Measurements from ENCODE around the gene CCDC60. TPM values are rescaled to one million over a fixed set of nuclear protein-coding genes. Genes with fewer than 3 reads are reported as not detected.

The CCDC60 gene
- total RNA-seq, 1 donor from 2014 or later = not detected

DNA sequence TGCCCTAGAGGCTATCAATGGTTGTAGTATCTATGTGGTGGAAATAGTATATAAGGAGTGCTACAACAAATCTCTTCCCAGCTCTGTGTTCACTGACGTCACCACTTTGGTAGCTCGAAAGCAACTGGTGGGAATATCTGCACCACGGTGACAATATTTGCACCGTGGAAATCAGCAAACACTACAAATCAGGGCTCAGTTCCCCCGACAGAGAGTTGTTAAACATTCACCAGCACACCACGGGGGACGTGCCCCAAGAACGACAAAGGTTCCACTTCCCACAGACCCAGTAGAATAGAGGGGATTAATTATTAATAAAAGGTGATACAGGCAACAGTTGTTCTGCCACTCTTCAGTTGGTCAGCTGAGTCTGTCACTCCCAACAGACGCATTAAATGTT, 98.4 kb downstream of the CCDC60 start:
- no peak for DNase-seq (ENCODE audit: low read depth)
- no peak for TF ChIP-seq CTCF (IDR thresholded peaks at IDR 0.05; ENCODE audit: insufficient read depth, low read length, poor library complexity, severe bottlenecking)
- no peak overlapping the region for H3K4me3 ChIP-seq (ENCODE audit: low read depth, low read length)
- no peaks in the 10 kb centered on the region for H3K27me3 ChIP-seq (ENCODE audit: control insufficient read depth, insufficient read depth, low read length)
- no peaks in the 10 kb centered on the region for H3K36me3 ChIP-seq (ENCODE audit: control insufficient read depth, insufficient read depth, low read length)

DNA sequence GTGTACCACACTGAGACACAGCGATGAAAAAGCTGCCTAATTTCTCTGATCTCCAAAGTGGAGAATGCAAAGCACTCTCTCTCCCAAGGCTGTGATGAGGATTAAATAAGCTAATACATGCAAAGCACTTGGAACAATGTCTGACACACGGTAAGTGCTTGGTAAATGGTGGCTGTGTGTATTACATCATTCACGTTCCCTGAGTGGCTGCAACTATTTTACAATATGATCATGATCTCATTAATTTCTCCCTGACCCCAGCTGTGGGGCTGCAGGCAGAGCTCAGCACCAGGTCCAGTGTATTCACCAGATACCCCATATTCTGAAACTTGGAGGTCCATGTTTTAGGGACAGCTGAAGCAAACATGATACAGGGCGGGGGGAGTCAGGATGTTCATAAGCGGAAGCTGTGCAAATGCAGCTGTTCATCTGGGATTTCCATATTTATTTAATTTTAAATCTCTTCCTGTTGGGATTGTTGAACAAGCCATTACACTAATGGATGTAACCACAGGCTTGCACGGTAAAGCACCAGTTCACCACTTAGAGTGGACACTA, 106.4 kb downstream of the CCDC60 start:
- no peak for DNase-seq (ENCODE audit: low read depth)
- H3K36me3 ChIP-seq (ENCODE audit: control insufficient read depth, insufficient read depth, low read length) = no peaks in the 10 kb centered on the region
- TF ChIP-seq CTCF (IDR thresholded peaks at IDR 0.05; ENCODE audit: insufficient read depth, low read length, poor library complexity, severe bottlenecking) = no peak
- H3K27me3 ChIP-seq (ENCODE audit: control insufficient read depth, insufficient read depth, low read length) = no peaks in the 10 kb centered on the region
- no peak overlapping the region for H3K4me3 ChIP-seq (ENCODE audit: low read depth, low read length)

DNA sequence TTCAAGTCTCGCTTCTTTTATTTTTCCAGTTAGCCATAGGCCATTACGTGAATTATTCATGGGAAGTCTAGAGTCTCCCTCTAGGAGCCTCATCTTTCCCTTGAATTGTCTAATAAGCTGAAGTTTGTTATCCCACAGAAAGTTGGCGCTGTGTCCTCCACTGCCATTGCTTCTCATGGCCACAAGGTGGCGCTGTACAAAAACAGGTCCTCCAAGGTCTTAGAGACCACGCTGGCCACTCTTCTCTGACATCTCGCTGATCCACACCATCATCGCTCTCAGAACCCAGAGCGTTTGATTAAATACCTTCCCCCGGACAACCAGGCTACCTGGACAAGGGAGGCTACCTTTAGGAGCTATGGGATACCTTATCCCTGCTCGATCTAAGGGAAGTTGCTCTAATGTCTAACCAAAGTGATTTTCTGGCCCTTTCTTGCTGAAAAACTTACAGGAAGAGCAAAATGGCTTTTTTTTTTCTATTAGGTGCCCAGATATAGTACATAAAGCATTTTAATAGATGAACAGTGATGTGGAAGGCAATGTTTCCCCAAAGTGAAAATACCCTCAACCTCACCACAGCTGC, 110.0 kb downstream of the CCDC60 start:
- Histone ChIP-seq H3K36me3 (ENCODE audit: control insufficient read depth, insufficient read depth, low read length) (no peaks in the 10 kb centered on the region), H3K27me3 (ENCODE audit: control insufficient read depth, insufficient read depth, low read length) (no peaks in the 10 kb centered on the region), H3K4me3 (ENCODE audit: low read depth, low read length) (no peak overlapping the region)
- TF ChIP-seq CTCF (IDR thresholded peaks at IDR 0.05; ENCODE audit: insufficient read depth, low read length, poor library complexity, severe bottlenecking) = peak; percentile 80
- no peak for DNase-seq (ENCODE audit: low read depth)

GRCh38 chr12:119446459-119446858, 111.9 kb downstream of the CCDC60 start:
- H3K36me3 ChIP-seq (ENCODE audit: control insufficient read depth, insufficient read depth, low read length) = no peaks in the 10 kb centered on the region
- no peak for DNase-seq (ENCODE audit: low read depth)

DNA sequence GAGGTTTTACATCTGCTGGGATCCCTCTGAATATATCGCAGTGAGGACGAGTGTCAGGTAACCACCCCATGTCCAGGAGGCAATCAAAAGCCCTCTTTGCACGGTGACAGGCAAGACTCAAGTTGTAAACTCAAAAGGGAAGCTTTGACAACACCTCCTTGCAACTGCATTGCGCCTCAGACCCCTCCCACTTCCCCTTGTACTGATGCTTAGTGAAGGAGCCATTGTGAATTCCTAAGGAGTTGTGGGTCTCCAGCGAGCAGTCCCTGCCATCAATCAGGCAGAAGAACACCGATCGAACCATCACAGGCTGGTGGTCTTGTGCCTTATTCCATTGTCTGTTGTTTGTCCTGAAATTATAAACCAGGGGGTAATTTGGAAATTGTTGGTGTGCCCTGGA, 112.6 kb downstream of the CCDC60 start:
- no peak for DNase-seq (ENCODE audit: low read depth)
- no peak overlapping the region for H3K4me3 ChIP-seq (ENCODE audit: low read depth, low read length)
- TF ChIP-seq CTCF (IDR thresholded peaks at IDR 0.05; ENCODE audit: insufficient read depth, low read length, poor library complexity, severe bottlenecking) = no peak
- H3K27me3 ChIP-seq (ENCODE audit: control insufficient read depth, insufficient read depth, low read length) = no peaks in the 10 kb centered on the region
- no peaks in the 10 kb centered on the region for H3K36me3 ChIP-seq (ENCODE audit: control insufficient read depth, insufficient read depth, low read length)

More at GRCh38 chr12:119446459-119446858, 111.9 kb downstream of the CCDC60 start:
- no peak overlapping the region for H3K4me3 ChIP-seq (ENCODE audit: low read depth, low read length)
- no peak for TF ChIP-seq CTCF (IDR thresholded peaks at IDR 0.05; ENCODE audit: insufficient read depth, low read length, poor library complexity, severe bottlenecking)
- H3K27me3 ChIP-seq (ENCODE audit: control insufficient read depth, insufficient read depth, low read length) = no peaks in the 10 kb centered on the region

- Histone ChIP-seq H3K36me3 (ENCODE audit: control insufficient read depth, insufficient read depth, low read length) (no peaks in the 10 kb centered on the region), H3K27me3 (ENCODE audit: control insufficient read depth, insufficient read depth, low read length) (no peaks in the 10 kb centered on the region), H3K4me3 (ENCODE audit: low read depth, low read length) (no peak overlapping the region)
- DNase-seq (ENCODE audit: low read depth) = no peak
- TF ChIP-seq CTCF (IDR thresholded peaks at IDR 0.05; ENCODE audit: insufficient read depth, low read length, poor library complexity, severe bottlenecking) = no peak
Measured at GRCh38 chr12:119447618-119448017, 113.1 kb downstream of the CCDC60 start.
